ENCODE measurements around the gene NCMAP. TPM values are rescaled to one million over a fixed set of nuclear protein-coding genes. Genes with fewer than 3 reads are reported as not detected.

Gene NCMAP
- total RNA-seq, 1 donor from 2014 or later: 1.3 TPM

GRCh38 chr1:24536391-24536840 lies 19.5 kb upstream of the NCMAP start:
- Mint-ChIP-seq H3K9me3 (ENCODE audit: low read depth) (no peaks in the 10 kb centered on the region), H3K27ac (no peak overlapping the region), H3K27me3 (no peaks in the 10 kb centered on the region), H3K4me3 (ENCODE audit: low read depth) (no peak overlapping the region), H3K4me1 (ENCODE audit: low read depth) (peaks cover 16% of the 10 kb centered on the region), H3K36me3 (ENCODE audit: insufficient read depth) (peaks cover 15% of the 10 kb centered on the region)
- no peak for DNase-seq (ENCODE audit: low spot score, unreplicated experiment)
- TF ChIP-seq CTCF (IDR thresholded peaks at IDR 0.05; ENCODE audit: unreplicated experiment): no peak

GRCh38 chr1:24540051-24540905 lies 15.6 kb upstream of the NCMAP start:
- H3K4me1 Mint-ChIP-seq (ENCODE audit: low read depth): peaks cover 24% of the 10 kb centered on the region
- no peaks in the 10 kb centered on the region for H3K9me3 Mint-ChIP-seq (ENCODE audit: low read depth)
- no peaks in the 10 kb centered on the region for H3K27me3 Mint-ChIP-seq
- peak overlapping the region; percentile 96 for H3K27ac Mint-ChIP-seq
- H3K36me3 Mint-ChIP-seq (ENCODE audit: insufficient read depth): peaks cover 9% of the 10 kb centered on the region
- TF ChIP-seq CTCF (IDR thresholded peaks at IDR 0.05; ENCODE audit: unreplicated experiment): no peak
- H3K4me3 Mint-ChIP-seq (ENCODE audit: low read depth): peak overlapping the region; percentile 48
- no peak for DNase-seq (ENCODE audit: low spot score, unreplicated experiment)

- peaks cover 8% of the 10 kb centered on the region for H3K36me3 Mint-ChIP-seq (ENCODE audit: insufficient read depth)
- no peak for DNase-seq (ENCODE audit: low spot score, unreplicated experiment)
- peak overlapping the region; percentile 48 for H3K4me3 Mint-ChIP-seq (ENCODE audit: low read depth)
- no peak for TF ChIP-seq CTCF (IDR thresholded peaks at IDR 0.05; ENCODE audit: unreplicated experiment)
- H3K27ac Mint-ChIP-seq: peak overlapping the region; percentile 96
- H3K9me3 Mint-ChIP-seq (ENCODE audit: low read depth): no peaks in the 10 kb centered on the region
- H3K4me1 Mint-ChIP-seq (ENCODE audit: low read depth): peaks cover 24% of the 10 kb centered on the region
- H3K27me3 Mint-ChIP-seq: no peaks in the 10 kb centered on the region
Measured at GRCh38 chr1:24540906-24541710, 14.8 kb upstream of the NCMAP start.

- H3K4me3 Mint-ChIP-seq (ENCODE audit: low read depth): no peak overlapping the region
- TF ChIP-seq CTCF (IDR thresholded peaks at IDR 0.05; ENCODE audit: unreplicated experiment): peak; percentile 65
Measured at GRCh38 chr1:24541711-24542346, 14.1 kb upstream of the NCMAP start.

GRCh38 chr1:24544239-24544638 lies 11.6 kb upstream of the NCMAP start:
- peaks cover 26% of the 10 kb centered on the region for H3K4me1 Mint-ChIP-seq (ENCODE audit: low read depth)
- TF ChIP-seq CTCF (IDR thresholded peaks at IDR 0.05; ENCODE audit: unreplicated experiment): no peak
- no peaks in the 10 kb centered on the region for H3K9me3 Mint-ChIP-seq (ENCODE audit: low read depth)
- no peak overlapping the region for H3K4me3 Mint-ChIP-seq (ENCODE audit: low read depth)
- H3K36me3 Mint-ChIP-seq (ENCODE audit: insufficient read depth): no peaks in the 10 kb centered on the region
- DNase-seq (ENCODE audit: low spot score, unreplicated experiment): no peak
- peaks cover 2% of the 10 kb centered on the region for H3K27me3 Mint-ChIP-seq
- no peak overlapping the region for H3K27ac Mint-ChIP-seq

More at GRCh38 chr1:24541711-24542346, 14.1 kb upstream of the NCMAP start:
- DNase-seq (ENCODE audit: low spot score, unreplicated experiment): no peak
- peaks cover 24% of the 10 kb centered on the region for H3K4me1 Mint-ChIP-seq (ENCODE audit: low read depth)
- H3K27ac Mint-ChIP-seq: peak overlapping the region; percentile 96
- H3K27me3 Mint-ChIP-seq: no peaks in the 10 kb centered on the region
- H3K9me3 Mint-ChIP-seq (ENCODE audit: low read depth): no peaks in the 10 kb centered on the region
- peaks cover 4% of the 10 kb centered on the region for H3K36me3 Mint-ChIP-seq (ENCODE audit: insufficient read depth)

Data from progenitor cell of endocrine pancreas (in vitro differentiated cells).